HG03280 (cell line): ENCODE results near the gene TSEN34.
"Not testable (repeated sequence)": the region's sequence is repeated elsewhere in the genome, so short reads cannot be mapped to it uniquely, and the experiment has no call there.

Source experiments
- ATAC-seq: cut with Tn5 transposase; IDR thresholded peaks from one replicate; pipeline ENCODE4 v1.9.1; 2021; ENCODE audit warnings: mild to moderate bottlenecking, moderate library complexity; ENCODE audit not compliant: unreplicated experiment

The TSEN34 gene

GRCh38 chr19:54183431-54183830, 7.7 kb upstream of the TSEN34 start:
- ATAC-seq: no peak

- ATAC-seq: no peak
Measured at GRCh38 chr19:54186351-54186750, 4.8 kb upstream of the TSEN34 start.

- ATAC-seq: no peak
Measured at GRCh38 chr19:54186934-54187381, 4.2 kb upstream of the TSEN34 start.

GRCh38 chr19:54188215-54188871, 2.8 kb upstream of the TSEN34 start:
- no peak for ATAC-seq

GRCh38 chr19:54189145-54189734, 1.9 kb upstream of the TSEN34 start, which contains the start of gene MBOAT7:
TSS of gene MBOAT7 (minus strand) at chr19:54189580. CDS start at chr19:54188508, 1,072 bp downstream.
- peak; percentile 13 for ATAC-seq

GRCh38 chr19:54189735-54190502, 1.2 kb upstream of the TSEN34 start:
- ATAC-seq: peak; percentile 44

- peak; percentile 49 for ATAC-seq
Measured at GRCh38 chr19:54190503-54191010, 551 bp upstream of the TSEN34 start.

- no peak for ATAC-seq
Measured at GRCh38 chr19:54191811-54192453, 824 bp downstream of the TSEN34 start.

- ATAC-seq: no peak
Measured at GRCh38 chr19:54193011-54193410, 1.9 kb downstream of the TSEN34 start.

GRCh38 chr19:54194463-54194862, 3.4 kb downstream of the TSEN34 start:
- ATAC-seq: not testable (repeated sequence)

GRCh38 chr19:54196536-54196935, 5.4 kb downstream of the TSEN34 start:
- no peak for ATAC-seq

GRCh38 chr19:54197121-54197520, 6.0 kb downstream of the TSEN34 start:
- no peak for ATAC-seq

GRCh38 chr19:54199401-54199800, 8.3 kb downstream of the TSEN34 start:
- ATAC-seq: no peak

- no peak for ATAC-seq
Measured at GRCh38 chr19:54201172-54201701, 10.1 kb downstream of the TSEN34 start.

- no peak for ATAC-seq
Measured at GRCh38 chr19:54201980-54202379, 10.9 kb downstream of the TSEN34 start.

GRCh38 chr19:54203151-54203611, 12.1 kb downstream of the TSEN34 start:
- ATAC-seq: no peak

- ATAC-seq: no peak
Measured at GRCh38 chr19:54204767-54205468, 13.8 kb downstream of the TSEN34 start.

- ATAC-seq: no peak
Measured at GRCh38 chr19:54206030-54206830, 15.1 kb downstream of the TSEN34 start.

- ATAC-seq: no peak
Measured at GRCh38 chr19:54206831-54207177, 15.7 kb downstream of the TSEN34 start.
